NCI-H2107 (cell line): ENCODE measurements around the gene PTGR2.
"Not testable (repeated sequence)": the region's sequence is repeated elsewhere in the genome, so short reads cannot be mapped to it uniquely, and the experiment has no call there.

Source experiments
- DNase-seq: peaks from one replicate; lab custom pipeline; 2025; lab: John Stamatoyannopoulos, UW

The PTGR2 gene

DNA sequence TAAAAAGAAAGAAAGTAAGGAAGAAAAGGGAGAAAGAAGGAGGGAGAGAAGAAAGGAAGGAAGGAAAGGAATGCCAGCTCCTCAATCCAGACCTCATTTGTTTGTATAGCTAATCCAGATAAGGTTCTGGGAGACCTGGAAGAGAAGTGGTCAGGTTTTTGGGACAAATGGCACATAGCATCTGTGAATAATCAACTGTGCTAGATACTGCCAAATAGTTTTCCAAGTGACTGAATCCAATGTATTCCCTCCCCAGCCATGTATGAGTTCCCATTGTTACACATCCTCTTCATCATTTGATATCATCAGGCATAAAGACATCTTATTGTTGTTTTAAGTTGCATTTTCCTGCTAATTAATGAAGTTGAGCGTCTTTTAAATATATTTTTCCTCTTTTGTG is 18.6 kb upstream of the PTGR2 start:
- no peak for DNase-seq

DNA sequence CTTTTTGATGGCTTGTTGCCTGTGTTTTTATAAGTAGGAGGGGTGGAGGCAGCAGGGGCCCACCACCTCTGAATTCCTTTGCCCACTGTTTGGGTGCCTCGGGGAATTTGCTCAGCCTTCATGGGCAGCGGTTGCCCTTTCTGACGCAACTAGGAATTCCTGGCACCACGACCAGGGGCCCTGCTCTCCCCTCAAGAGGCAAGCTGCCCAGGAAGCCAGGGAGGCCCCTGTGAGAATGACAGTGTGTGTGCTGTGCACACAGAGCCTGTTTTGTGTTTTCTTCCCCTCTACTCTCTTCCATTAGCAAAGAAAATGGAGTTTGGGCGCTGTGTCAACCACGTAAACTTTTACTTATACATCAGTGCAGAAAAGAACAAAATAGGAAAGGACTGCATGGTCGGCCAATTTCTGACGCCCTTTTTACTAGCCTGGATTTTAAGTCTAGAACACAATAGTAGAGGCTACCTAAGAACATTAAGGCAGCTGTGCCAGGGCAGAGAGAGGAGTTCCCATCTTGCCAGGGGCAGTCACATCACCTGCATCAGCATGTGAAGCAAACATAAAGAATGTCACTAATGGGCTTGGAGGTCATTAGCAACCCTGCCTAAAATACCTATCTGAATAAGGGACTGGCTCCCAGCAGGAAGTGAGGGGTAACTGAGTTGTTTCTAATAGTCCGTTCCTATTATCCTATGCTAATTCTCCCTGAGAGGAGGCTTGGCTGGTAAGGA is 17.9 kb upstream of the PTGR2 start:
- DNase-seq: no peak

DNA sequence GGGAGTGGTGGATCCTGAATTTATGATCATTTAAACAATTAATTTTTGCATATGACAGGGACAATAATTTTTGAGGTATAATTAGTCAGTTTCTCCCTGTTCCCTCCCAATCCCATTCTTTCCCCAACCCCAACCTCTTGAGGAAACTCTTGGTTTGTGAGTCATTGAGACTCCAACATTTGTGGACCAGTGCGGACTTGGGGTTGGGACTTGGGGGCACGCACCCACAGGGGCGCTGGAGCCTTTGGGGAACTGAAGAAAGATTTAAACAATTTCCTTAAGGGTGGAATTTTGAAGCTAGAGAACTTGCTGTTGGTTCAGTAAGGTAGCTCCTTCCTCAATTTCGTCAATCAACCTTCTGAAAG is 17.4 kb upstream of the PTGR2 start:
- no peak for DNase-seq

DNA sequence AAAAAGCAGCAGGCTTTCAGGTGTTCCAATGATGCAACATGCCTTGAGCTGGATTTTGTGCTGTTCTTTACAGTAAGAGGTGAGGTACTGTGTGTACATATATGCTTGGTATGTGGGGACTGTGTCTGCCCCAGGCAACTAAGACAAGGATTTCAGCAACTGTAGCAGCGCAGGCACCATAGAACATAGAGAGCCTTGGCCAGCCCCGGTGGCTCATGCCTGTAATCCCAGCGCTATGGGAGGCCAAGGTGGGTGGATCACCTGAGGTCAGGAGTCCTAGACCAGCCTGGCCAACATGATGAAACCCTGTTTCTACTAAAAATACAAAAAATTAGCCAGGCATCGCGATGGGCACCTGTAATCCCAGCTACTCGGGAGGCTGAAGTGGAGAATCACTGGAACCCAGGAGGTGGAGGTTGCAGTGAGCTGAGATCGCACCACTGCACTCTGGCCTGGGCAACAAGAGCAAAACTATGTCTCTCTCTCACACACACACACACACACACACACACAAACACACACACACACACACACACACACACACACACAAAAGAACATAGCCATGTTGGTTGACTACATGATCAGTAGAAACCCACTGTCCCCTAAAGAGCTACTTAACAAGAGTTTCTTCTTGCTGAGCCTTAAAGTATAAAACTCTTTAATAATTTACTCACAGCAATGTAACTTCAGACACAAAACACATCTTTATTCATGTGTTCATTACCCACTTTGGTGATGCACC is 13.2 kb upstream of the PTGR2 start:
- not testable (repeated sequence) for DNase-seq

DNA sequence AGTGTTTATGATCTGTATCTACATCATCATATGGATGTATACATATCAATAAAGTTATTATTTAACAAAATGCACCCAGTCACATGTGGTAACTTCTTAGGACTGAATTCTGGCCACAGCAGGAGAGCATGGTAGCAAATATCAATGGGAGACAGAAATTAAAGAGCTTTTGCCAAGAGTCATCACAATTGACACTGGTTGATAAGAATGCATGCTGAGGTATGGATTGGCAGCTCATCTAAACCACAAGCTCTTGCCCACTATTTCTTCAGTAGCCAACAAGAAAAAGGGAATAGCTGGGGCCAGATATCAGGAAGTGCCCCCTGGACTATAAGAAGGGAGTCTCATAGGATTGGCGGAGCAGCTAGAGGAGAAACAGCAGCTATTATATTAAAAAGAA is 9.4 kb upstream of the PTGR2 start:
- DNase-seq: no peak

DNA sequence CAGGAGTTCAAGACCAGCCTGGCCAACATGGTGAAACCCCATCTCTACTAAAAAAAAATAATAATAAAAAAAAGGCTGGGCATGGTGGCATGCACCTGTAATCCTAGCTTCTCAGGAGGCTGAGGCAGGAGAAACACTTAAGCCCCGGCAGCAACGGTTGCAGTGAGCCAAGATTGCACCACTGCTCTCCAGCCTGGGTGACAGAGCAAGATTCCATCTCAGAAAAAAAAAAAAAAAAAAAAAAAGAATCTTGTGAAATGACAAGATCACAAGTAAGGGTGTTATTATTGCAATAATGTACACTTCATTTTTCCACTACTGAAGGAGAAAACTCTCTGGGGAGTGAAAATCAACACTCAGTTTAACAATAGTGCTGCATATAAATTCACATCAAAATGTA is 8.8 kb upstream of the PTGR2 start:
- DNase-seq: no peak

DNA sequence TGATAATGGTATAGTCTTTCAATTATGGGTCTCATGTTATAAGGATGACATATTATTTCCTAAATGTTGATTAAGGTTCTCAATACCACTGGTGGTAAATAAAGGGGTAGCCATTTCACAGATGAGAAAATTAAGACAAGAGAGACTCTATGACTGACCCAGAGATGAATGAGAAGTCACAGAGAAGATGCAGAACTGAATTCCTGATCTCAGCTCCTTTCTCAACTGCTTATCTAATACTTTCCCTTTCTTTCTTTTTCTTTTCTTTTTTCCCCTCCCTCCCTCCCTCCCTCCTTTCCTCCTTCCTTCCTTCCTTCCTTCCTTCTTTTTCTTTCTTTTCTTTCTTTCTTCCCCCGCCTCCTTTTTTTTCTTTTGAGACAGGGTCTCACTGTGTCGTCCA is 8.3 kb upstream of the PTGR2 start:
- DNase-seq: no peak

DNA sequence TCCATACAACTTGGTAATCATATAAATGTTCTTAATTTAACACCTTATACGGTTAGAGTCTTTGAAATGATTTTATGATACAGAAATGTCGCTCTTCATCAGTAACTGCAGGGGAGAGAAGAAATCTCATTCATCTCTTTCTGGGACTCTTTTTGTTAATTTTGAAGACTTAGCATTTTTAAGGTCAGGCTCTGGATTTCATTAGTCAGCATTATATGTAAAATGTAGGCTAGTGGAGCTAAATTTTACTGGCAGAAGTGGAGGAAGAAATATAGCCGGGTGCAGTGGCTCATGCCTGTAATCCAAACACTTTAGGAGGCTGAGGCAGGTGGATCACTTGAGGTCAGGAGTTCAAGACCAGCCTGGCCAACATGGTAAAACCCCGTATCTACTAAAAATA is 4.7 kb upstream of the PTGR2 start:
- no peak for DNase-seq

DNA sequence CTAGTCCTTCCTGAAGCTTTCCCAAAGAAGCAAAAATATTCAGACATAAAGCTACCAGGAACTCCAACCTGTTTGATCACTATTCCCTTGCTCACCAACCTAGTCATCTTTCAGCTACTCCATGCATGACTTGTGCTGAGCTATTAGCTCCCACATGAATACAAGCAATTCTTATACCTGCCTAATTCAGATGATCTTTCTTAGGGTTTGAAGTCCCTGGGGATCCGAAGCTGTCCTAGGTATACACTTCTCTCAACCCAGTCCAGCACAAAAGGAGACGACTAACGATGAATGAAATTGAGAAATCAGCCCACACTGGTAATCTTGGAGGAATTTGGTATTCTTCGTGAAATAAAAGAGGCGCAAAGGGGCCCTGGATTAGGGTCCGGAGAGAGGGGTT is 631 bp upstream of the PTGR2 start:
- no peak for DNase-seq

DNA sequence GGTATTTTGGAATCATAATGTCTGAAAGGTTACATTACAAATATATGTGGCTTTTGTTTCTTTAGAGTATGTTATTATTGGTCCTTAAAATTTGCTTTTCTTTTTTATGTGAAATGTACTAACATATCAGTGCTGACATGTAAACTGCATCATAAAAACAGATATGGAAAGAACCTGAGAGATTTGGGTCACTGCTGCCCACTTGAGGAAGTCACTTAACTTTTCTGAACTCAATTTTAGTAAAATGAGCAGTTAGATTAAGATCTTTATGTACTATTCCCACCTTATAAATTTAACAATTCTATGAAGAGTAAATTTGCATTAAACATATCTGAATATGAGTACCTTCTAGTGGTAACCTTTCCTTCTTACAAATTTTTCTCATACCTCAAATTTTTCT is 7.5 kb downstream of the PTGR2 start:
- DNase-seq: no peak

DNA sequence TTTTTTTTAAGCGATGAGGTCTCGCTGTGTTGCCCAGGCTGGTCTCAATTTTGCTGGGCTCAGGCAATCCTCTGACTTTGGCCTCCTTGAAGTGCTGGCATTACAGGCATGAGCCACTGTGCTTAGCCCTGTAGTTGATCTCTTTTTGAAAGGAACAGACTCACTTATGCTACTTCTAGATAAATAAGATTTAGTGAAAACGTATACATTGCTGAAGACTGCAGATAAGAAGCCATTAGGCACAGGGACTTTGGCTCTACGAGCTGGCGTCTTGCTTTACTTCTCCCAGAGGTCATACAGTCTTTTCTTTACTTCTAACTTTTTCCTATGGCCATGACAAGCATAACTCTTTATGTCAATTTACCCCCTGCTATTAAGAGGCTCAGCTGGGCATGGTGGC is 9.4 kb downstream of the PTGR2 start:
- DNase-seq: no peak

DNA sequence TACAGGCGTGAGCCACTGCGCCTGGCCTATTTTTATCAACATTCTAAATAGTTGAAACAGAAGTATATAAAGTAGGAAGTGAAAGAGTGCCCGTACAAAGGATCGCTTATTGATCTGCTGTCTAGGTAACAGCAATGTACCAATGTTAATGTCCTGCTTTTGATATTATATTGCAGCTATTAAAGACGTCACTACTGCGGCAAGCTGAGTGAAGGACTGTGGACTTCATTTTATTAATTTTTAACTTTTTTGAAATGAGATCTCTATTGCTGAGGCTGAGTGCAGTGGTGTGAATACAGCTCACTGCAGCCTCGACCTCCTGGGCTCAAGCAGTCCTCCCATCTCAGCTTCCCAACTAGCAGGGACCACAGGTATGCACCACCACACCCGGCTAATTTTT is 10.8 kb downstream of the PTGR2 start:
- no peak for DNase-seq

DNA sequence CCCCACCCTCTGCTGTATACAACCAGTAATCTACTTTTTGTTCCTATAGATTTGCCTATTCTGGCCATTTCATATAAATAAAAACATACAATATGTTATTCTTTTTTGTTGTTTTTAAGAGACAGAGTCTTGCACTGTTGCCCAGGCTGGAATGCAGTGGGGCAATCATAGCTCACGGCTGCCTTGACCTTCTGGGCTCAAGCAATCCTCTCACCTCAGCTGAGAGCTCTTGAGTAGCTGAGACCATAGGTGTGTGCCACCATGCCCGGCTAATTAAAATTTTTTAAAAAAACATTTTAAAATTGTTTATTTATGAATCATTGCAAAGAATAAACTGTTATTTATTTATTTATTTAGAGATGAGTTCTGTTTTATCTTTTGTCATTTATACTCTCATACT is 11.6 kb downstream of the PTGR2 start:
- DNase-seq: no peak

DNA sequence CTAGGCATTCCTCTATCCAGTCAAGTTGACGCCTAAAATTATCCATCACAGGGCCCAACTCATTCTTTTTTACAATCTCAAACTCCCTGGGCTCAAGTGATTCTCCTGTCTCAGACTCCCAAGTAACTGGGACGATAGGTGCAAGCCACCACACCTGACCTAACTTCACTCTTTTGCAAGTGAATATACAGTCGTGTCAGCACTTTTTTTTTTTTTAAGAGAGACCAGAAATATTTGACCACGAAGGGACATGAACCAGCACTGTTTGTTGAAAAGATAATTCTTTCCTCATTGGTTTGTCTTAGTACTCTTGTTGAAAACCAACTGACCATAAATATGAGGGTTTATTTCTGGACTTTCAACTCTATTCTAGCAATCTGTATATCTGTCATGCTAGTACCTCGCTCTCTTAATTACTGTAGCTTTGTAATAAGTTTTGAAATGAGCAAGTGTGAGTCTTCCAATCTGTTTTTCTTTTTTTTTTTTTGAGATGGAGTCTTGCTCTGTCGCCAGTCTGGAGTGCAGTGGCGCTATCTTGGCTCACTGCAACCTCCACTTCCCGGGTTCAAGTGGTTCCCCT is 14.0 kb downstream of the PTGR2 start:
- DNase-seq: no peak

DNA sequence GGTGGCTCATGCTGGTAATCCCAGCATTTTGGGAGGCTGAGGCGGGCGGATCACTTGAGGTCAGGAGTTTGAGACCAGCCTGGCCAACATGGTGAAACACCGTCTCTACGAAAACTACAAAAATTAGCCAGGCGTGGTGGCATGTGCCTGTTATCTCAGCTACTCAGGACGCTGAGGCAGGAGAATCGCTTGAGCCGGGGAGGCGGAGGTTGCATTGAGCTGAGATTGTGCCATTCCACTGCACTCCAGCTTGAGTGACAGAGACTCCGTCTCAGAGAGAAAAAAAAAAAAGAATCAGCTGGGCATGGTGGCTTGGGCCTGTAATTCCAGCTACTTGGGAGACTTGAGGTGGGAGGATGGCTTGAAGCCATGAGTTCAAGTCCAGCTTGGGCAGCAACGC is 18.1 kb downstream of the PTGR2 start:
- not testable (repeated sequence) for DNase-seq

DNA sequence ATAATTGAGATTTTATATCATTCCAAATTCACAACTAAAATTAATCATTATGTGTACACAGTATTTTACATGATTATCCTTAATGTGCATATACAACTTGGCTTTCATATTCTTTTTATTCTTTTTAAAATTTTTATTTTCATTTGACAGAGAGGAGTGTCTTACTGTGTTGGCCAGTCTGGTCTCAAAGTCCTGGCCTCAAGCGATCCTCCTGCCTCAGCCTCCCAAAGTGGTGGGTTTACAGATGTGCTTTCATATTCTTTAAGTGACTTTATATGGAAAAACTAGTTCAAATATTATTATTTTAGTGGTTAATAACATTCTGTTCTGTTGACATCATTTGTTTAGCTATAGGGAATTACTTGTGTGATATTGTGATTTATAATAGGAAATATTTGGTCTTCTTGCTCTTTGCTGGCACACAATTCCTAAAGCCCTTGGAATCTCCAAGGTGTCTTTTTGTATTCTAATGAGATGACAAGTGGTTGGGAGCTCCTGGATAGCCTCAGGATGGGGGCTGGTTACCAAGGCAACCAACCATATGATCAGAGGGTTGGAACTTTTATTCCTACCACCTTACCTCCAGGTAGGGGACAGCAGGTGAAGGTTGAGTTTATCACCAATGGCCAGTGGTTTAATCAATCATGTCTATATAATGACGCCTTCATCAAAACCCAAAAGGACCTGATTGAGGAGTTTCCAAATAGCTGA is 19.0 kb downstream of the PTGR2 start:
- DNase-seq: no peak

DNA sequence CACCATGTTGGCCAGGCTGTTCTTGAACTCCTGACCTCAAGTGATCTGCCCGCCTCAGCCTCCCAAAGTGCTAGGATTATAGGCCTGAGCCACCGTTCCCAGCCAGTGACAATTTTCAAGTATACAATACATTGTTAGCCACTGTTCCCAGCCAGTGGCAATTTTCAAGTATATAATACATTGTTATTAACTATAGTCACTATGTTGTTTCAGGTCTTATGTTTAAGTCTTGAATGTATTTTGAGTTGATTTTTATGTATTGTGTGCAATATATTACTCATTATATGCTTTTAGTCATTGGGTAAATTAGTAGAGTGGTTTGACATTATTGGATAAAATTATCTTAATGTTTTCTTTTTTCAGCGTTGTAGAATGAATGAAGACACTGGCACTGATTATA is 22.0 kb downstream of the PTGR2 start:
- no peak for DNase-seq

DNA sequence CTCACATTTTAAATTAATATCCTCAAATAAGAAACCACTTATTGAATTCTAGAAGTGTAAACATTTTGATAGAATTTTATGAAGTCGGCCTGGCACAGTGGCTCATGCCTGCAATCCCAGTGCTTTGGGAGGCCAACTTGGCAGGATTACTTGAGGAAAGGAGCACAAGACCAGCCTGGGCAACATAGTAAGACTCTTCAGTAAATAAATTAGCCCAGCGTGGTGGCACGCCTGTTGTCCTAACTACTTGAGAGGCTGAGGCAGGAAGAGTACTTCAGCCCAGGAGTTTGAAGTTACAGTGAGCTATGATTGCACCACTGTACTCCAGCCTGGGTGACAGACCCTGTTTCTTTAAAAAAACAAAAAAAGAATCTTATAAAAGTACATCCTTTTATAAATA is 26.2 kb downstream of the PTGR2 start:
- no peak for DNase-seq

DNA sequence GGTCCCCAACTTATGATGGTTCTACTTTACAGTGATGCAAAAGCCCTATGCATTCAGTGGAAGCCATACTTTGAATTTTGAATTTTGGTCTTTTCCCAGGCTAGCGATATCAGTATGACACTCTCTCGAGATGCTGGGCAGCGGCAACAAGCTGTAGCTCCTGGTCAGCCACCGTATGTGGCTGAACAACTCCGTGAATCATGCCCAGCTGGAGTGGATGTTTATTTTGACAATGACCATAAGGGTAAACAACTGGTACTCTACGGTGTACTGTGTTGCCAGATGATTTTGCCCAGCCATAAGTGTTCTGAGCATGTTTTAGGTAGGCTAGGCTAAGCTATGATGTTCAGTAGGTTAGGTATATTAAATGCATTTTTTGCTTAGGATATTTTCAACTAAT is 26.8 kb downstream of the PTGR2 start:
- DNase-seq: no peak

DNA sequence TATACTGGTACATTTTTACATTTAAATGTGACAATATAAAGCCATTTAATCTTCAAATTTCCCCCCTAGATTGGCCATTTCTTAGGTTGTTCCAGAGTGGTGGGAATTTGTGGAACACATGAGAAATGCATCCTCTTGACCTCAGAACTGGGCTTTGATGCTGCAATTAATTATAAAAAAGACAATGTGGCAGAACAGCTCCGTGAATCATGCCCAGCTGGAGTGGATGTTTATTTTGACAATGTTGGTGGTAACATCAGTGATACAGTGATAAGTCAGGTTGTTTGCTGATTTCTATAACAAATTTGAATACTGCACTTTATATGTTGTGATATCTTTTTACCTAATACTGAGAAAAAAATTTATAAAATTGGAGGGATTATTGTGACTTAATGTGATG is 27.4 kb downstream of the PTGR2 start:
- DNase-seq: no peak

DNA sequence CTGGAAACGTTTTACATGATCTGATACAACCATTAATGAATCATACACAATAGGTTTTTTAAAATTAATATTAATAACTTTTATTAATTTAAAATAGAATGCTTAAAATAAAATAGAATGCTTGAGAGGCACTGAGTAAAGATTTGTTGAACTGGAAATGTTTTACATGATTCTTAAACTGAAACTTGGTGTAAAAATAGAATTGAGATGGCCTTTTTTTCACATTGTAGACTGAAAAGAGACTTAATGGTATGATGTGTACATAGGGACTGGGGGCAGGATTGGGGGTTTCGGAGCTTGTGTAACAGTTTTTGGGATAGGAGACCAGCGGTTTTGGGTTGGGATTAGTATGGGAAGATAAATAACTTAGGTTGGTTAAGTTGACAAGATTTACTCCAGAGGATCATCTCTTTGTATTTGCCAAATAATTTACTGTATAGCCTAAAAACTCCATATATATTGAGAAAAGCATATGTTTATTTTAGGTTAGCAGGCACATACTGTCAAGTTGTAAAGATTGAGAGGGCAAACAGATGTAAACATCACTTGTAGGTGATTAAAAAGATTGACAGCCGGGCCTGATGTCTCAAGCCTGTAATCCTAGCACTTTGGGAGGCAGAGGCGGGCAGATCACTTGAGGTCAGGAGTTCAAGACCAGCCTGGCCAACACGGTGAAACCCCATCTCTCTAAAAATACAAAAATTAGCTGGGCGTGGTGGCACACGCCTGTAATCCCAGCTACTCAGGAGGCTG is 33.0 kb downstream of the PTGR2 start:
- DNase-seq: no peak
